K562 (cell line): ENCODE data around the gene GPRIN2. TPM values are rescaled to one million over a fixed set of nuclear protein-coding genes. Genes with fewer than 3 reads are reported as not detected.

Source experiments
- ARID2 ChIP-seq: fragments of 450-650 bp; IDR thresholded peaks from 2 replicates; pipeline ENCODE4 v1.6.1; 2017; ENCODE audit warnings: antibody characterized with exemption, mild to moderate bottlenecking
- CBFB ChIP-seq: sonication (generic); formaldehyde crosslinking; IDR thresholded peaks from 2 replicates; pipeline ENCODE4 v1.4.0; 2020; ENCODE audit warnings: mild to moderate bottlenecking, missing genetic modification reagents
- CCNT2 ChIP-seq: IDR thresholded peaks from 2 replicates; pipeline ENCODE4 v1.6.1; 2011; ENCODE audit warnings: borderline replicate concordance, low read depth, mild to moderate bottlenecking, moderate library complexity, mixed read lengths, low read length; ENCODE audit not compliant: insufficient read length; ENCODE audit errors: extremely low read depth
- HDAC3 ChIP-seq: fragments of 450-650 bp; IDR thresholded peaks from 2 replicates; pipeline ENCODE4 v1.6.1; 2018; ENCODE audit warnings: borderline replicate concordance, mild to moderate bottlenecking, moderate library complexity; ENCODE audit not compliant: partially characterized antibody
- HMGN3 ChIP-seq: IDR thresholded peaks from 2 replicates; pipeline ENCODE4 v1.6.1; 2011; ENCODE audit warnings: borderline replicate concordance, low read depth, mild to moderate bottlenecking, mixed read lengths, low read length; ENCODE audit not compliant: insufficient read length; ENCODE audit errors: extremely low read depth
- JUN ChIP-seq, 2 experiments: sonication (generic) in 1 of 2; formaldehyde crosslinking in 1 of 2; IDR thresholded peaks; 2 replicates each; pipeline versions ENCODE4 v1.6.1 to v1.8.0; 2012 to 2022; ENCODE audit warnings: borderline replicate concordance in 2 of 2, mild to moderate bottlenecking in 2 of 2, improper control_type of control experiment in 1 of 2, low read depth in 1 of 2, low read length in 1 of 2, missing genetic modification reagents in 1 of 2
- MEIS2 ChIP-seq: fragments of 450-650 bp; IDR thresholded peaks from 2 replicates; pipeline ENCODE4 v1.6.1; 2014; ENCODE audit warnings: mild to moderate bottlenecking; ENCODE audit not compliant: partially characterized antibody
- MTA1 ChIP-seq: fragments of 450-650 bp; IDR thresholded peaks from 2 replicates; pipeline ENCODE4 v1.6.1; 2017; ENCODE audit warnings: borderline replicate concordance
- POLR3G ChIP-seq: IDR thresholded peaks from 2 replicates; pipeline ENCODE4 v1.6.1; 2011; ENCODE audit not compliant: insufficient read length, insufficient replicate concordance; ENCODE audit errors: extremely low read depth
- TSC22D4 ChIP-seq: fragments of 450-650 bp; IDR thresholded peaks from 2 replicates; pipeline ENCODE4 v1.6.1; 2016; ENCODE audit warnings: missing genetic modification characterization, missing biosample characterization, control low read depth
- ZBTB1 ChIP-seq: sonication (generic); formaldehyde crosslinking; IDR thresholded peaks from 2 replicates; pipeline ENCODE4 v1.8.1; 2023; ENCODE audit warnings: missing genetic modification reagents, low read depth, mild to moderate bottlenecking, borderline replicate concordance
- ZNF140 ChIP-seq: fragments of 250-450 bp; sonication (Bioruptor Pico); IDR thresholded peaks from 2 replicates; pipeline ENCODE4 v1.8.0; 2021; ENCODE audit warnings: moderate library complexity, mild to moderate bottlenecking, inconsistent platforms
- ZNF212 ChIP-seq: fragments of 450-650 bp; formaldehyde crosslinking; IDR thresholded peaks from 2 replicates; pipeline ENCODE4 v1.4.0; 2020; ENCODE audit warnings: mild to moderate bottlenecking
- polyA plus RNA-seq, 8 experiments: library from polyadenylated mRNA; depleted of rRNA in 4 of 8; stranded (reverse) in 5 of 8; unstranded in 3 of 8; fragments of >200 nt; fragmentation: Nextera tagmentation in 2 of 8; fragmentation: Illumina TruSeq in 1 of 8; extraction: Ambion mirVana in 2 of 8; extraction: Trizol in 1 of 8; gene quantifications; 2 replicates each; pipeline versions ENCODE4 v1.2.1 to v1.2.3, GENCODE V29; 2011 to 2014; ENCODE audit warnings: inconsistent platforms in 1 of 8, missing spikeins in 1 of 8
- total RNA-seq, 7 experiments: library from RNA; depleted of rRNA in 6 of 7; stranded (reverse); fragments of >200 nt in 6 of 7; fragmentation: Illumina TruSeq in 2 of 7; extraction: Trizol in 2 of 7; gene quantifications; 2 replicates each; pipeline versions ENCODE4 v1.2.1 to v1.2.3, GENCODE V29; 2011 to 2021; ENCODE audit warnings: low replicate concordance in 1 of 7
- TF ChIP-seq, protein P1 (sequence below): fragments of 200-800 bp; sonication (Bioruptor generic); IDR thresholded peaks from 2 replicates; pipeline ENCODE4 v1.6.1; 2016; ENCODE audit warnings: missing genetic modification characterization, missing compliant biosample characterization
- TF ChIP-seq, protein P2 (sequence below): sonication (generic); formaldehyde crosslinking; IDR thresholded peaks from 2 replicates; pipeline ENCODE4 v1.8.1; 2022; ENCODE audit warnings: missing genetic modification reagents
- TF ChIP-seq, protein P3 (sequence below): fragments of 250-450 bp; sonication (Bioruptor Pico); IDR thresholded peaks from 2 replicates; pipeline ENCODE4 v1.4.0; 2020; ENCODE audit warnings: mild to moderate bottlenecking, moderate library complexity

Gene GPRIN2
- total and polyA plus RNA-seq, 9 of the 15 experiments (the other 6 are each of a cell fraction or from before 2014, with no cell fraction given) = not detected

DNA sequence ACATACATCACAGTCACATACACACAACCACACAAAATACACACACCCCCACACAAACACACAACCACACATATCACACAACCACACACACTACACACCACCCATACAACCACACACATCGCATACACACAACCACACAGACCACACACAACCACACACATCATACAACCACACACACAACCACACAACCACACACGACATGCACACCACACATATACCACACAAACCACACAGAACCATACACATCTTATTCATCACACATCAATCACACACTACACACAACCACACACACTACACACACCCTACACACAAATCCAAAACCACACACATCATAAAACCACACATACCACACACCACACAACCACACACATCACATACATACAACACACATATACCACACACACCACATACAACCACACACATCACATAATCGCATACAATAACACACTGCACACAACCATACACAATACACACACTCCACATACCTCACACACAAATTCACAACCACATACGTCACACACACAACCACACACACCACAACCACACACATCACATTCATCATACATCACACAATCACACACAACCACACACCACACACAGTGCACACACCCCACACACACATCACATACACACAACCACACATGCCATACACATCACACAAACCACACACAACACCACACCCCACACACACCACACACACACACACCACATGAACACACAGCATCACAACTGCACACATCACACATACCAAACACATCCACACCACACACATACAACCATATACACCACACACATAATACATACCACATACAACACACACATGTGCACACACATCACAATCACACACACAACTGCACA, 30.4 kb downstream of the GPRIN2 start (continued):
- TF ChIP-seq, protein P1, sequence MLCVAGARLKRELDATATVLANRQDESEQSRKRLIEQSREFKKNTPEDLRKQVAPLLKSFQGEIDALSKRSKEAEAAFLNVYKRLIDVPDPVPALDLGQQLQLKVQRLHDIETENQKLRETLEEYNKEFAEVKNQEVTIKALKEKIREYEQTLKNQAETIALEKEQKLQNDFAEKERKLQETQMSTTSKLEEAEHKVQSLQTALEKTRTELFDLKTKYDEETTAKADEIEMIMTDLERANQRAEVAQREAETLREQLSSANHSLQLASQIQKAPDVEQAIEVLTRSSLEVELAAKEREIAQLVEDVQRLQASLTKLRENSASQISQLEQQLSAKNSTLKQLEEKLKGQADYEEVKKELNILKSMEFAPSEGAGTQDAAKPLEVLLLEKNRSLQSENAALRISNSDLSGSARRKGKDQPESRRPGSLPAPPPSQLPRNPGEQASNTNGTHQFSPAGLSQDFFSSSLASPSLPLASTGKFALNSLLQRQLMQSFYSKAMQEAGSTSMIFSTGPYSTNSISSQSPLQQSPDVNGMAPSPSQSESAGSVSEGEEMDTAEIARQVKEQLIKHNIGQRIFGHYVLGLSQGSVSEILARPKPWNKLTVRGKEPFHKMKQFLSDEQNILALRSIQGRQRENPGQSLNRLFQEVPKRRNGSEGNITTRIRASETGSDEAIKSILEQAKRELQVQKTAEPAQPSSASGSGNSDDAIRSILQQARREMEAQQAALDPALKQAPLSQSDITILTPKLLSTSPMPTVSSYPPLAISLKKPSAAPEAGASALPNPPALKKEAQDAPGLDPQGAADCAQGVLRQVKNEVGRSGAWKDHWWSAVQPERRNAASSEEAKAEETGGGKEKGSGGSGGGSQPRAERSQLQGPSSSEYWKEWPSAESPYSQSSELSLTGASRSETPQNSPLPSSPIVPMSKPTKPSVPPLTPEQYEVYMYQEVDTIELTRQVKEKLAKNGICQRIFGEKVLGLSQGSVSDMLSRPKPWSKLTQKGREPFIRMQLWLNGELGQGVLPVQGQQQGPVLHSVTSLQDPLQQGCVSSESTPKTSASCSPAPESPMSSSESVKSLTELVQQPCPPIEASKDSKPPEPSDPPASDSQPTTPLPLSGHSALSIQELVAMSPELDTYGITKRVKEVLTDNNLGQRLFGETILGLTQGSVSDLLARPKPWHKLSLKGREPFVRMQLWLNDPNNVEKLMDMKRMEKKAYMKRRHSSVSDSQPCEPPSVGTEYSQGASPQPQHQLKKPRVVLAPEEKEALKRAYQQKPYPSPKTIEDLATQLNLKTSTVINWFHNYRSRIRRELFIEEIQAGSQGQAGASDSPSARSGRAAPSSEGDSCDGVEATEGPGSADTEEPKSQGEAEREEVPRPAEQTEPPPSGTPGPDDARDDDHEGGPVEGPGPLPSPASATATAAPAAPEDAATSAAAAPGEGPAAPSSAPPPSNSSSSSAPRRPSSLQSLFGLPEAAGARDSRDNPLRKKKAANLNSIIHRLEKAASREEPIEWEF (CRISPR knock-in tag) = no peak
- no peak for TF ChIP-seq ZNF212 (CRISPR knock-in tag)
- TF ChIP-seq ZBTB1 (CRISPR knock-in tag) = no peak
- TF ChIP-seq POLR3G = no peak
- TF ChIP-seq MTA1 = 0 out of 2 replicates have a peak, but pooled peaks have one; percentile 16
- TF ChIP-seq ARID2 = peak; percentile 39; the same call in 1 of the 2 replicates
- no peak for TF ChIP-seq CCNT2
- TF ChIP-seq HDAC3 = no peak
- peak; percentile 98 for TF ChIP-seq TSC22D4 (tag)
- TF ChIP-seq, protein P2, sequence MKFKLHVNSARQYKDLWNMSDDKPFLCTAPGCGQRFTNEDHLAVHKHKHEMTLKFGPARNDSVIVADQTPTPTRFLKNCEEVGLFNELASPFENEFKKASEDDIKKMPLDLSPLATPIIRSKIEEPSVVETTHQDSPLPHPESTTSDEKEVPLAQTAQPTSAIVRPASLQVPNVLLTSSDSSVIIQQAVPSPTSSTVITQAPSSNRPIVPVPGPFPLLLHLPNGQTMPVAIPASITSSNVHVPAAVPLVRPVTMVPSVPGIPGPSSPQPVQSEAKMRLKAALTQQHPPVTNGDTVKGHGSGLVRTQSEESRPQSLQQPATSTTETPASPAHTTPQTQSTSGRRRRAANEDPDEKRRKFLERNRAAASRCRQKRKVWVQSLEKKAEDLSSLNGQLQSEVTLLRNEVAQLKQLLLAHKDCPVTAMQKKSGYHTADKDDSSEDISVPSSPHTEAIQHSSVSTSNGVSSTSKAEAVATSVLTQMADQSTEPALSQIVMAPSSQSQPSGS = 0 out of 2 replicates have a peak, but pooled peaks have one; percentile 44
- TF ChIP-seq, protein P3, sequence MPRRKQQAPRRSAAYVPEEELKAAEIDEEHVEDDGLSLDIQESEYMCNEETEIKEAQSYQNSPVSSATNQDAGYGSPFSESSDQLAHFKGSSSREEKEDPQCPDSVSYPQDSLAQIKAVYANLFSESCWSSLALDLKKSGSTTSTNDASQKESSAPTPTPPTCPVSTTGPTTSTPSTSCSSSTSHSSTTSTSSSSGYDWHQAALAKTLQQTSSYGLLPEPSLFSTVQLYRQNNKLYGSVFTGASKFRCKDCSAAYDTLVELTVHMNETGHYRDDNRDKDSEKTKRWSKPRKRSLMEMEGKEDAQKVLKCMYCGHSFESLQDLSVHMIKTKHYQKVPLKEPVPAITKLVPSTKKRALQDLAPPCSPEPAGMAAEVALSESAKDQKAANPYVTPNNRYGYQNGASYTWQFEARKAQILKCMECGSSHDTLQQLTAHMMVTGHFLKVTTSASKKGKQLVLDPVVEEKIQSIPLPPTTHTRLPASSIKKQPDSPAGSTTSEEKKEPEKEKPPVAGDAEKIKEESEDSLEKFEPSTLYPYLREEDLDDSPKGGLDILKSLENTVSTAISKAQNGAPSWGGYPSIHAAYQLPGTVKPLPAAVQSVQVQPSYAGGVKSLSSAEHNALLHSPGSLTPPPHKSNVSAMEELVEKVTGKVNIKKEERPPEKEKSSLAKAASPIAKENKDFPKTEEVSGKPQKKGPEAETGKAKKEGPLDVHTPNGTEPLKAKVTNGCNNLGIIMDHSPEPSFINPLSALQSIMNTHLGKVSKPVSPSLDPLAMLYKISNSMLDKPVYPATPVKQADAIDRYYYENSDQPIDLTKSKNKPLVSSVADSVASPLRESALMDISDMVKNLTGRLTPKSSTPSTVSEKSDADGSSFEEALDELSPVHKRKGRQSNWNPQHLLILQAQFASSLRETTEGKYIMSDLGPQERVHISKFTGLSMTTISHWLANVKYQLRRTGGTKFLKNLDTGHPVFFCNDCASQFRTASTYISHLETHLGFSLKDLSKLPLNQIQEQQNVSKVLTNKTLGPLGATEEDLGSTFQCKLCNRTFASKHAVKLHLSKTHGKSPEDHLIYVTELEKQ (CRISPR knock-in tag) = no peak
- TF ChIP-seq HMGN3 = no peak
- TF ChIP-seq MEIS2 = no peak
- no peak for TF ChIP-seq ZNF140 (CRISPR knock-in tag)
- TF ChIP-seq CBFB = peak; percentile 78
- TF ChIP-seq JUN (IDR thresholded peaks at IDR 0.05; ENCODE audit: borderline replicate concordance, low read depth, low read length) = no peak
- TF ChIP-seq JUN (CRISPR knock-in tag; IDR thresholded peaks at IDR 0.05; ENCODE audit: borderline replicate concordance) = no peak
